ENCODE results near the gene SPATA33. TPM values are rescaled to one million over a fixed set of nuclear protein-coding genes. Genes with fewer than 3 reads are reported as not detected.
"Not testable (repeated sequence)": the region's sequence is repeated elsewhere in the genome, so short reads cannot be mapped to it uniquely, and the experiment has no call there.

SPATA33 gene
- total RNA-seq, 2 experiments from 2014 or later = 6.3 to 7.1 TPM

- no peak overlapping the region for H3K4me3 Mint-ChIP-seq
- intact Hi-C loops (cut with micrococcal nuclease) = no loop called here
- DNase-seq (no peak), ATAC-seq (no peak)
- peaks cover 13% of the 10 kb centered on the region for H3K4me1 Mint-ChIP-seq (ENCODE audit: low read depth)
- no peak overlapping the region for H3K27ac Mint-ChIP-seq
- peaks cover 24% of the 10 kb centered on the region for H3K36me3 Mint-ChIP-seq (ENCODE audit: low read depth)
- POLR2A ChIA-PET = no interaction called here
- no peak for TF ChIP-seq CTCF (IDR thresholded peaks at IDR 0.05)
- CTCF ChIA-PET = interaction anchor here (1.3 kb wide), 1 partner anchor 39 kb away, joined by 3 read pairs; no protein-coding TSS in a partner anchor
- no peaks in the 10 kb centered on the region for H3K9me3 Mint-ChIP-seq
- no peaks in the 10 kb centered on the region for H3K27me3 Mint-ChIP-seq
Measured at GRCh38 chr16:89661215-89661614, 3.6 kb downstream of the SPATA33 start.

- H3K4me3 Mint-ChIP-seq; DNase-seq; intact Hi-C loops (cut with micrococcal nuclease); ATAC-seq; H3K27ac Mint-ChIP-seq; POLR2A ChIA-PET; H3K27me3 Mint-ChIP-seq; H3K9me3 Mint-ChIP-seq: not testable (repeated sequence)
- CTCF ChIA-PET = interaction anchor here (1.2 kb wide), 1 partner anchor 37 kb away, joined by 5 read pairs; the partner anchor contains the start of gene SPATA2L
- Mint-ChIP-seq H3K36me3 (ENCODE audit: low read depth) (peaks cover 24% of the 10 kb centered on the region), H3K4me1 (ENCODE audit: low read depth) (peaks cover 10% of the 10 kb centered on the region)
Measured at GRCh38 chr16:89664238-89664637, 6.6 kb downstream of the SPATA33 start.

GRCh38 chr16:89667000-89667399, 9.4 kb downstream of the SPATA33 start:
- peak; percentile 46 for DNase-seq
- H3K27me3 Mint-ChIP-seq; POLR2A ChIA-PET; H3K27ac Mint-ChIP-seq; intact Hi-C loops (cut with micrococcal nuclease); H3K36me3 Mint-ChIP-seq (ENCODE audit: low read depth); ATAC-seq; H3K9me3 Mint-ChIP-seq; H3K4me3 Mint-ChIP-seq: not testable (repeated sequence)
- TF ChIP-seq CTCF (IDR thresholded peaks at IDR 0.05) = peak; percentile 59
- CTCF ChIA-PET = interaction anchor here (0.8 to 2.1 kb wide), 3 partner anchors 9 to 58 kb away, joined by 4 to 5 read pairs (median 5); partner anchors contain the start of genes CHMP1A and SPATA33
- peaks cover 21% of the 10 kb centered on the region for H3K4me1 Mint-ChIP-seq (ENCODE audit: low read depth)

- Mint-ChIP-seq H3K36me3 (ENCODE audit: low read depth) (peaks cover 6% of the 10 kb centered on the region), H3K27ac (no peak overlapping the region), H3K4me3 (no peak overlapping the region), H3K9me3 (no peaks in the 10 kb centered on the region), H3K4me1 (ENCODE audit: low read depth) (peaks cover 21% of the 10 kb centered on the region), H3K27me3 (no peaks in the 10 kb centered on the region)
- no peak for TF ChIP-seq CTCF (IDR thresholded peaks at IDR 0.05)
- intact Hi-C loops (cut with micrococcal nuclease) = no loop called here
- ChIA-PET POLR2A (no interaction called here), CTCF (interaction anchor here (0.8 to 2.1 kb wide), 4 partner anchors 10 to 58 kb away, joined by 3 to 5 read pairs (median 4); partner anchors contain the start of genes CHMP1A and SPATA33)
- DNase-seq (no peak), ATAC-seq (no peak)
Measured at GRCh38 chr16:89667633-89668032, 10.0 kb downstream of the SPATA33 start.

GRCh38 chr16:89668790-89669158, 11.1 kb downstream of the SPATA33 start:
- CTCF ChIA-PET = interaction anchor here (1.0 kb wide), 2 partner anchors 9 to 93 kb away, joined by 3 read pairs; partner anchors contain the start of gene CPNE7
- ATAC-seq (no peak), DNase-seq (no peak)
- no peak for TF ChIP-seq CTCF (IDR thresholded peaks at IDR 0.05)
- H3K27me3 Mint-ChIP-seq = no peaks in the 10 kb centered on the region
- H3K4me3 Mint-ChIP-seq = no peak overlapping the region
- POLR2A ChIA-PET = no interaction called here
- no peak overlapping the region for H3K27ac Mint-ChIP-seq
- intact Hi-C loops (cut with micrococcal nuclease) = no loop called here
- peaks cover 21% of the 10 kb centered on the region for H3K4me1 Mint-ChIP-seq (ENCODE audit: low read depth)
- H3K36me3 Mint-ChIP-seq (ENCODE audit: low read depth) = no peaks in the 10 kb centered on the region
- H3K9me3 Mint-ChIP-seq = no peaks in the 10 kb centered on the region

All from activated CD8-positive, alpha-beta T cell treated with anti-CD3 and anti-CD28 coated beads for 36 hours (primary cell).